Globus pallidus (tissue), 1 donor: ENCODE results near the gene ING5.
"Not testable (repeated sequence)": the region's sequence is repeated elsewhere in the genome, so short reads cannot be mapped to it uniquely, and the experiment has no call there.

Source experiments
- DNase-seq: peaks from one replicate; pipeline ENCODE4 v3.0.0-alpha.2; 2015; ENCODE audit warnings: low spot score

The ING5 gene

GRCh38 chr2:241701399-241702154 is at the start of gene ING5:
TSS of gene ING5 (plus strand) at chr2:241702039. CDS start at chr2:241702066, 27 bp downstream.
- DNase-seq: peak; percentile 88

DNA sequence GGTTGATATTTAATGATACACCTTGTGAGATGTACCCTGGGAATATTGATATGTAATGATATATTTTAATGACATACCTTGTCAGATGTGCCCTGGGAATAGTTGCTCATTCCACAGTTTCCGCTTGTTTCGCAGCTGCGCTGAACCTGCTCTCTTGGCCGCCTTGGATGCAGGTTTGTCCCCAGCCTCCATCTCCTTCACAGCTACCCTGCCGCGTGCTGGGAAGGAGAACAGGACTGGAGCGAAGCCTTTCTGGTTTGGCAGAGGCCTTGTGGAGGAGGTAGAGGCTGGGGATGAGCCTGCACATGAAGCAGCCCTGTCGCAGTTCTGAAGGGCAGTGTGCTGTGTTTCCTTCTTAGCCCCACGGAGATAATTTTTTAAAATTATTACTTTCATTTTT is 49.7 kb upstream of the ING5 start:
- DNase-seq: no peak

DNA sequence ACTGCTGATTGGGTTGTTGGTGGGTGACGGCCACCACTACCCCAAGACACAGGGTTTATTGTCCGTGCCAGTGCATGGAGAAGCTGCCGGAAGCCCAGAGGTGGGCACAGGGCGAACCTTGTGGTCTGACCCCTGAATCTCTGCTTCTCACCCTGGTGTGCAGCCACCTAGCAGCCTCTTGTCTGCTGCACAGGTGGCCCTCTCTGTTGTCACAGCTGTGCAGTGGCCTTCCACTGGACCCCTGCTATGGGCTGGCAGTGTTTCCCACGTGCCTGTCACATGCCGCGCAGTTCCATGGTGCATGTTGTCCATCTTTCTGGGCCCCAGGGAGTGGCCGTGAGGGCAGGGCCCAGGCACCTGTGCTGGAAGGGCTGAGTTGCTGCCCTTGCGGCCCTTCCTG is 49.1 kb upstream of the ING5 start:
- no peak for DNase-seq

DNA sequence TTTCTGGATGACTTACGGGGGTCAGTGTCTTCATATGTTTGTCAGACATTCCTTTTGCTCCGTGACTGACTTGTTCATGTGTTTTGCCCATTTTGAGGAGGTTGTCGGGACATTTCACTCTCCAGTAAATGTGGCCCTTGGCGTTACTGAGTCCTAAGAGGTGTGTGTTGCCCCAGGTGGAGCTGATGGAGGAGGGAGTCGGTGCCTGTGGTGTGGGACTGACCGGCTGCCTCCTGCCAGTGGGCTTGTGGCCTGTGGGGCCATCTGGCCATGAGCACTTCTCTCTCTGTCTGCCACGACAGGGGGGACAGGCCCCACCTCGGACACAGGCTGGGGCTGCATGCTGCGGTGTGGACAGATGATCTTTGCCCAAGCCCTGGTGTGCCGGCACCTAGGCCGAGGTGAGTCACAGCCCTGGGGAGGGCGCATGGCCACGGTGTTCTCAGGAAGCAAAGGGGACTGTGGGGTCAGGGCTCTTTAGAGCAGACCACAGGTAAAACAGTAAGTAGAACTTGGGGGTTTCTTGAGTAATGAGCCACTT is 48.6 kb upstream of the ING5 start:
- no peak for DNase-seq

- DNase-seq: no peak
Measured at GRCh38 chr2:241654551-241654950, 47.3 kb upstream of the ING5 start.

- no peak for DNase-seq
Measured at GRCh38 chr2:241655516-241656189, 46.2 kb upstream of the ING5 start.

DNA sequence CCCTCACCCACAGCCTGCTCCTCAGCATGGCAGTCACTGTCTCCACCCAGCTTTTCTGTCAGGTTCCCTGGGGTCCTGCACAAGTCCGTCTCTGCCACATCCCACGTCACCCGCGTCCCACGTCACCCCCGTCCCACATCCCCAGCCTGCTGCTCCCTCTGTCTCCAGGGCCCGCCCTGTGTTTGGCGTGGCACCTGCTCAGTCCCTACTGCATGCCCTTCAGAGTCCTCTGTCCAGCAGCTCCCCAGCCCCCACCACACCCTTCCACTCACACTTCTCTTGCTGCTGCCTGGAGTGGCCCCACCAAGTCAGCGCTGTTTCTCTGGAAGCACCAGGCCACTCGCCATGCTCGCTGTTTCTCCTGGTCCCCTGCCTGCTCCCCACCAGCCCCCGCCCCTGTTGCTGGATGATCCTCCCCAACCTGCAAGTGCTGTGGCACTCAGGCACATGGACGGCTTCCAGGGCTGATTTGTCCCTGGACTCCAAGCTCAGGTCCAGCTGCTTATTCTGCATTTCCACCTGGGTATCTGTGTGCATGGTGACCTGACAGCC is 45.6 kb upstream of the ING5 start:
- DNase-seq: no peak

GRCh38 chr2:241657786-241658254 is 44.0 kb upstream of the ING5 start:
- DNase-seq: no peak

GRCh38 chr2:241658296-241658695 is 43.5 kb upstream of the ING5 start:
- DNase-seq: no peak

- peak; percentile 69 for DNase-seq
Measured at GRCh38 chr2:241659150-241659739, 42.6 kb upstream of the ING5 start.

DNA sequence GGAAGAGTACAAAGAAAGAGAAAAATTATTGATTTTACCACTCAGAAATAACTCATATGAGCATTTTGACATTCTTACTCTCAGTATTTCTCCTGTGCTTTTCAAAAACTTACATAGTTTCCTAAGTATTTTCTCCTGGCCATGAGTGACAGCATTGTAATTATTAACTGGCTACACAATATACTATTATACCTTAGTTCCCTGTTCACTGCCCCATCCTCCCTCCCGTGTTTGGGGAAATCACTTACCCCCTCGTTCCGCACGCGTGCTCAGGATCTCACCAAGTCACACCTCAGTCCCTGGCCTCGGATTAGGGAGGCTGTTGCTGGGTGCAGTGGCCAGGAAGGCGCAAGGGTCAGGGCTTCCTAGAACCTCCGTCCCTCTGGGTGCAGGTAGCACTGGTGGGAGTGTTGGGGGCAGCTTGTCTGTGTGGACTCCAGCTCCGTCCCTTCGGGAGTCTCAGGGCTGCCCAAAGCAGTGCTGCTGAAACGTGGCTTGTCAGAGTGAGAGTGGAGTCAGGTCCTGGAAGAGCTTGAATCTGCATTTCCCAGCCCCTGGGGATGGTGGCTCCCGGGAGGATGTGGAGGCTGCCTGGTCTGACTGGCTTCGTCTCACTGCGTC is 41.1 kb upstream of the ING5 start:
- no peak for DNase-seq

DNA sequence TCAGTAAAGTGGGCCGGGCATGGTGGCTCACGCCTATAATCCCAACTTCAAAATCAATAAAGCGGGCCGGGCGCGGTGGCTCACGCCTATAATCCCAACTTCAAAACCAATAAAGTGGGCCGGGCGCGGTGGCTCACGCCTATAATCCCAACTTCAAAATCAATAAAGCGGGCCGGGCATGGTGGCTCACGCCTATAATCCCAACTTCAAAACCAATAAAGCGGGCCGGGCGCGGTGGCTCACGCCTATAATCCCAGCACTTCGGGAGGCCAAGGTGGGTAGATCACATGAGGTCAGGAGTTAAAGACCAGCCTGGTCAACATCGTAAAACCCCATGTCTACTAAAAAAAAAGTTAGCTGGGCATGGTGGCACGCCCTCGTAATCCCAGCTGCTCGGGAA is 39.1 kb upstream of the ING5 start:
- not testable (repeated sequence) for DNase-seq

- no peak for DNase-seq
Measured at GRCh38 chr2:241665731-241666440, 36.0 kb upstream of the ING5 start.

- no peak for DNase-seq
Measured at GRCh38 chr2:241666627-241667400, 35.0 kb upstream of the ING5 start.

DNA sequence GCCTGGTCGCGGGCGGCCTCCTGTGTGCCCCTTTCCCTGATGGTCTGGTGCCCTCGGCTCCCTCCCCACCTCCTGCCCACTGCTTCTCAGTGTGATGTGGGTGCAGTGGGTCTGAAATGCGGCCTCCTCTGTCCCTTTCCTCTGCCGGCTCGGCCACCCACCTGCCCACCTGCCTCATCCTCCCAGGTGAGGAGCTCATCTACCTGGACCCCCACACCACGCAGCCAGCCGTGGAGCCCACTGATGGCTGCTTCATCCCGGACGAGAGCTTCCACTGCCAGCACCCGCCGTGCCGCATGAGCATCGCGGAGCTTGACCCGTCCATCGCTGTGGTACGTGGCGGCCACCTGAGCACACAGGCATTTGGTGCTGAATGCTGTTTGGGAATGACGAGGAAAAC is 33.5 kb upstream of the ING5 start:
- DNase-seq: no peak

DNA sequence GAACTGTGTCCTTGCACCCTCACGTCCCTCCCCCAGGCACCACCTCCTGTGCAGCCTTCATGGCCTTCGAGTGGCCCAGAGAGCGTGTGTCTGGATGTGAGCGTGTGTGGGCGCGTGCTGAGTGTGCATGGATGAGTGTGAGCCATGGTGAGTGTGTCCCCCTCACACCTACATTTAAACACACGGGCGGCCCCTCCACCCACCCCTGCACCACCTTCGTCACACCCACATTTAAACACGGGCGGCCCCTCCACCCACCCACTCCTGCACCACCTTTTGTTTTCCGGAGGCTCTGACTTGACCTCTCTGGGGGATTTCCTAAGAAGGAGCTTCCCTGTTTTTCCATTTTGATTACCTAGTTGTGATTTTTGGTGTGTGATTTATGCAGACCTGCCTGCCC is 33.0 kb upstream of the ING5 start:
- DNase-seq: no peak

DNA sequence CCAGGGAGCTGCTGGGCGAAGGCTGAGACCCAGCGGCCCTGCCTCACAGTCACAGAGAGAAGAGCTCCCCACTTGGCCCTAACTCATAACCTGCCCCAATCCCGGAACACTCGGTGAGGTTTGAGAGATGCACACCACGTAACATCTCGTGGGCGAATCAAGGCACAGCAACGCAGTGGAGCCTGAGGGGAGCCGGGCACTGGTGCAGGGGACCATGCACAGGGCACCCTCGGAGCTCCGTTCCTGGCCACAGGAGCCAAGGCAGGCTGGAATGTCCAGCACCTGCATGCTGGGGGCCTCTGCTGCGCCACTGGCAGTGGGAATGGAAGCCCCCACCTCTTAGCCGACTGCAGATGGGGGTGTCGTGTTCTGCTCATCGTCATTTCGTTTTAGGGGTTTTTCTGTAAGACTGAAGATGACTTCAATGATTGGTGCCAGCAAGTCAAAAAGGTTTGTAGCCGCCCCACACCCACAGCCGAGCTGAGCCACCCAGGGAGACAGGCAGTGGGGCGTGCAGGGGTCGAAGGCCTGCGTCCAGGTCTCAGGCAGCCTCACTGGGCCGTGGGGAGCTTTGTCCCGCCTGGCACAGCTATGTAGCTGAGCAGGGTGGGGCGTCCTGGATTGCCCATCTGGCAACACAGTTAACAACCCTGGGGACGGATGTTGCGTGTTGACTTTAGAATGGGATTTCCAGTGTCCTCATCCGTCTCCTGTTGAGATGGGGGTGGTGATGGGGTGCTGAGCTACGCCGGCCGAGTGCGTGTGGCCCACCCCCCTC is 31.3 kb upstream of the ING5 start:
- no peak for DNase-seq

GRCh38 chr2:241671457-241672240 is 30.2 kb upstream of the ING5 start:
- DNase-seq: no peak
